HG03039 (cell line): ENCODE results near the gene CIC.

Experiments used
- ATAC-seq: cut with Tn5 transposase; IDR thresholded peaks from one replicate; pipeline ENCODE4 v1.9.1; 2021; ENCODE audit warnings: mild to moderate bottlenecking, moderate library complexity; ENCODE audit not compliant: unreplicated experiment

Gene CIC

GRCh38 chr19:42275103-42275502 is 6.1 kb downstream of the CIC start:
- ATAC-seq, result no peak

GRCh38 chr19:42275517-42275916 is 6.5 kb downstream of the CIC start:
- no peak for ATAC-seq

- no peak for ATAC-seq
Observed at GRCh38 chr19:42276284-42276683, 7.2 kb downstream of the CIC start.

GRCh38 chr19:42276821-42277220 is 7.8 kb downstream of the CIC start:
- ATAC-seq, result no peak

- no peak for ATAC-seq
Observed at GRCh38 chr19:42277821-42278451, 8.9 kb downstream of the CIC start.

GRCh38 chr19:42278452-42279154 is 9.6 kb downstream of the CIC start:
- ATAC-seq, result no peak

GRCh38 chr19:42279155-42279901 is 10.3 kb downstream of the CIC start:
- ATAC-seq, result no peak

GRCh38 chr19:42279902-42280814 is 11.1 kb downstream of the CIC start:
- ATAC-seq, result no peak

GRCh38 chr19:42280815-42281145 is 11.7 kb downstream of the CIC start:
- ATAC-seq, result no peak

- ATAC-seq, result no peak
Observed at GRCh38 chr19:42281146-42281826, 12.2 kb downstream of the CIC start.

GRCh38 chr19:42281827-42282762 is 13.0 kb downstream of the CIC start:
- no peak for ATAC-seq

GRCh38 chr19:42282819-42283187 is 13.8 kb downstream of the CIC start:
- ATAC-seq, result no peak

- ATAC-seq, result peak; percentile 42
Observed at GRCh38 chr19:42283188-42284065, 14.4 kb downstream of the CIC start.

GRCh38 chr19:42284066-42284501 is 15.0 kb downstream of the CIC start:
- ATAC-seq, result peak; percentile 29

- no peak for ATAC-seq
Observed at GRCh38 chr19:42284591-42285341, 15.7 kb downstream of the CIC start.

- ATAC-seq, result no peak
Observed at GRCh38 chr19:42285541-42285941, 16.5 kb downstream of the CIC start.

GRCh38 chr19:42285988-42286348 is 16.9 kb downstream of the CIC start:
- ATAC-seq, result no peak
